Measurements from ENCODE around the gene HSPA1L. TPM values are rescaled to one million over a fixed set of nuclear protein-coding genes. Genes with fewer than 3 reads are reported as not detected.

The HSPA1L gene
- polyA plus RNA-seq, 2 of the 4 experiments (the other 2 are of a cell fraction) = 1.2 to 1.7 TPM

- 51% methylated on average over 12 of the region's 12 CpGs for WGBS (ENCODE audit: missing lambda C conversion rate)
Measured at GRCh38 chr6:31769684-31770371, 45.3 kb downstream of the HSPA1L start.

GRCh38 chr6:31768363-31769257 is 46.5 kb downstream of the HSPA1L start:
- no peaks in the 10 kb centered on the region for H3K4me1 ChIP-seq
- 90% methylated on average over 18 of the region's 18 CpGs for WGBS (ENCODE audit: missing lambda C conversion rate)
- POLR2A ChIA-PET = no interaction called here

More at GRCh38 chr6:31769684-31770371, 45.3 kb downstream of the HSPA1L start:
- TF ChIP-seq CHD4 (IDR thresholded peaks at IDR 0.05; ENCODE audit: borderline replicate concordance) = no peak
- TF ChIP-seq BCL3 (IDR thresholded peaks at IDR 0.05) = no peak
- no peak for TF ChIP-seq RARB (CRISPR knock-in tag; IDR thresholded peaks at IDR 0.05)
- no peak for TF ChIP-seq FOSB (CRISPR knock-in tag; IDR thresholded peaks at IDR 0.05)
- no peak for TF ChIP-seq JUNB (IDR thresholded peaks at IDR 0.05)
- TF ChIP-seq MAFK (IDR thresholded peaks at IDR 0.05; ENCODE audit: partially characterized antibody) = no peak
- peak; percentile 54 for TF ChIP-seq CTCF (IDR thresholded peaks at IDR 0.05)
- TF ChIP-seq KDM1A (IDR thresholded peaks at IDR 0.05; ENCODE audit: low read depth) = no peak
- peak; percentile 51 to 61 for TF ChIP-seq RAD21 (conservative IDR thresholded peaks at IDR 0.05 in 1 of 2, IDR thresholded peaks at IDR 0.05 in 1 of 2)
- TF ChIP-seq NPAS2 (CRISPR knock-in tag; IDR thresholded peaks at IDR 0.05; ENCODE audit: borderline replicate concordance) = no peak
- TF ChIP-seq CBX2 (IDR thresholded peaks at IDR 0.05; ENCODE audit: borderline replicate concordance, low read depth) = no peak
- no peak for TF ChIP-seq MAX (IDR thresholded peaks at IDR 0.05)
- peak; percentile 62 for TF ChIP-seq SMC3 (IDR thresholded peaks at IDR 0.05)
- no peak for TF ChIP-seq ZFP36 (IDR thresholded peaks at IDR 0.05; ENCODE audit: borderline replicate concordance, partially characterized antibody)
- no peak for TF ChIP-seq PHF8 (IDR thresholded peaks at IDR 0.05; ENCODE audit: borderline replicate concordance, low read depth)
- no peak for TF ChIP-seq GATA3 (IDR thresholded peaks at IDR 0.05; ENCODE audit: borderline replicate concordance)
- FAIRE-seq (no peak), ATAC-seq (peak; percentile 82 to 84), DNase-seq (ENCODE audit: low read depth in 1 of 2, low spot score in 1 of 2) (peak; percentile 68 to 81)
- CTCF ChIA-PET = interaction anchor here (0.6 to 5.5 kb wide), 34 partner anchors 8 to 91 kb away, joined by 3 to 36 read pairs (median 4); partner anchors contain the start of genes CLIC1, DDAH2, HSPA1A and HSPA1B
- POLR2A ChIA-PET = interaction anchor here (0.9 kb wide), 1 partner anchor 109 kb away, joined by 3 read pairs; the partner anchor contains the start of gene C6orf47
- Histone ChIP-seq H3K4me2 (no peak overlapping the region), H3K27ac (no peak overlapping the region), H3K9me3 (no peaks in the 10 kb centered on the region), H3K4me1 (peaks cover under 1% of the 10 kb centered on the region; the same call in 2 of the 3 replicates), H3K4me3 (no peak overlapping the region)

More at GRCh38 chr6:31768363-31769257, 46.5 kb downstream of the HSPA1L start:
- TF ChIP-seq BCL3 (IDR thresholded peaks at IDR 0.05) (no peak), EP300 (IDR thresholded peaks at IDR 0.05) (no peak), ZC3H11A (IDR thresholded peaks at IDR 0.05) (no peak)
- ATAC-seq = no peak
- CTCF ChIA-PET = interaction anchor here (0.5 to 5.5 kb wide), 22 partner anchors 9 to 90 kb away, joined by 3 to 36 read pairs (median 5); partner anchors contain the start of genes HSPA1A, HSPA1B, HSPA1L and MSH5
- Histone ChIP-seq H3K4me3 (no peak overlapping the region), H3K27ac (no peak overlapping the region), H3K4me2 (no peak overlapping the region), H3K9me3 (no peaks in the 10 kb centered on the region)
- FAIRE-seq = no peak
- no peak for DNase-seq (ENCODE audit: low read depth in 1 of 2, low spot score in 1 of 2)
